ENCODE data around the gene ATP10A.
"Not testable (repeated sequence)": the region's sequence is repeated elsewhere in the genome, so short reads cannot be mapped to it uniquely, and the experiment has no call there.

ATP10A gene

GRCh38 chr15:25673351-25673750 lies 189.8 kb downstream of the ATP10A start:
- no peak for DNase-seq

- no peak for DNase-seq
These were observed 192.0 kb downstream of the ATP10A start for GRCh38 chr15:25671132-25671531.

GRCh38 chr15:25670621-25671020 lies 192.5 kb downstream of the ATP10A start:
- no peak for DNase-seq

- no peak for DNase-seq
These were observed 193.0 kb downstream of the ATP10A start for GRCh38 chr15:25670025-25670554.

GRCh38 chr15:25668901-25669300 lies 194.2 kb downstream of the ATP10A start:
- DNase-seq = no peak

GRCh38 chr15:25668236-25668795 lies 194.8 kb downstream of the ATP10A start:
- DNase-seq = no peak

GRCh38 chr15:25667829-25668228 lies 195.3 kb downstream of the ATP10A start:
- no peak for DNase-seq

- no peak for DNase-seq
These were observed 197.2 kb downstream of the ATP10A start for GRCh38 chr15:25665913-25666312.

- no peak for DNase-seq
These were observed 198.4 kb downstream of the ATP10A start for GRCh38 chr15:25664761-25665160.

- no peak for DNase-seq
These were observed 199.6 kb downstream of the ATP10A start for GRCh38 chr15:25663515-25663914.

GRCh38 chr15:25661898-25662297 lies 201.2 kb downstream of the ATP10A start:
- no peak for DNase-seq

GRCh38 chr15:25659251-25659650 lies 203.9 kb downstream of the ATP10A start:
- DNase-seq = no peak

GRCh38 chr15:25658560-25658959 lies 204.6 kb downstream of the ATP10A start:
- no peak for DNase-seq

GRCh38 chr15:25655207-25655948 lies 207.7 kb downstream of the ATP10A start:
- DNase-seq = no peak

GRCh38 chr15:25653371-25653770 lies 209.8 kb downstream of the ATP10A start:
- DNase-seq = no peak

- DNase-seq = no peak
These were observed 210.4 kb downstream of the ATP10A start for GRCh38 chr15:25652704-25653103.

GRCh38 chr15:25649390-25649789 lies 213.7 kb downstream of the ATP10A start:
- DNase-seq = no peak

GRCh38 chr15:25643120-25643519 lies 220.0 kb downstream of the ATP10A start:
- no peak for DNase-seq

GRCh38 chr15:25641762-25642161 lies 221.4 kb downstream of the ATP10A start:
- DNase-seq = no peak

GRCh38 chr15:25641361-25641760 lies 221.8 kb downstream of the ATP10A start:
- DNase-seq = no peak

GRCh38 chr15:25640959-25641358 lies 222.2 kb downstream of the ATP10A start:
- DNase-seq = not testable (repeated sequence)

GRCh38 chr15:25640381-25640780 lies 222.7 kb downstream of the ATP10A start:
- no peak for DNase-seq

- not testable (repeated sequence) for DNase-seq
These were observed 226.6 kb downstream of the ATP10A start for GRCh38 chr15:25636486-25636885.

GRCh38 chr15:25635191-25635590 lies 227.9 kb downstream of the ATP10A start:
- no peak for DNase-seq

GRCh38 chr15:25633862-25634261 lies 229.3 kb downstream of the ATP10A start:
- no peak for DNase-seq
